ENCODE results near the gene B4GALT3.

DNA sequence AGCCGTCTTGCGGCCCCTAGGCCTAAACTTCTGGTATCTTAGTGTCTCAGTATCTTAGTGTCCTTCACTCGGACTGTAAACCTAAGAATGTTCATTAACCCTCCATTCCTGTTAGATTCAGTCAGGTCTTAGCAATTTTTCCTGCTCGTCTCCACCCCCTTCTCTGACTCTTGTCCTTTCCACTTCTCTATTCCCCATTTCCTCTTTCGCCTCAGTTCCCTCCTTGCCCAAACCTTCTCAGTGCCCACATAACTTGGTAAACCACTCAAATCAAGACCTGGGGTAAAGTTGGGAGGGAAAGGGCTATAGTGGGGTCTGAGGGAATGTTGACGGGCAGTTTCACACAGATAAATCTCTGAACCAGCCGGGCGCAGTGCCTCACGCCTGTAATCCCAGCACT lies 37.1 kb upstream of the B4GALT3 start:
- no peak for TF ChIP-seq CTCF (IDR thresholded peaks at IDR 0.05; ENCODE audit: poor library complexity, severe bottlenecking)
- no peak for TF ChIP-seq POLR2AphosphoS5 (IDR thresholded peaks at IDR 0.05)
- no peak for TF ChIP-seq TAF1 (IDR thresholded peaks at IDR 0.05; ENCODE audit: low read depth)
- no peak for TF ChIP-seq EZH2 (IDR thresholded peaks at IDR 0.05; ENCODE audit: borderline replicate concordance, insufficient read depth, low read length, poor library complexity, severe bottlenecking)
- TF ChIP-seq SMC3 (conservative IDR thresholded peaks at IDR 0.05; ENCODE audit: poor library complexity) = no peak
- no peak for TF ChIP-seq REST (IDR thresholded peaks at IDR 0.05; ENCODE audit: borderline replicate concordance)
- no peak for TF ChIP-seq RAD21 (conservative IDR thresholded peaks at IDR 0.05)
- no peak for TF ChIP-seq EP300 (conservative IDR thresholded peaks at IDR 0.05; ENCODE audit: poor library complexity, severe bottlenecking)
- no peak for TF ChIP-seq MXI1 (conservative IDR thresholded peaks at IDR 0.05; ENCODE audit: poor library complexity, severe bottlenecking)
